ENCODE data around the gene PCCA. TPM values are rescaled to one million over a fixed set of nuclear protein-coding genes. Genes with fewer than 3 reads are reported as not detected.
A peak's percentile ranks its signal among the peaks of the same experiment; 100 is the strongest.

The PCCA gene
- polyA plus RNA-seq, 1 of the 3 experiments (the other 2 are of a cell fraction), result 7.3 TPM

DNA sequence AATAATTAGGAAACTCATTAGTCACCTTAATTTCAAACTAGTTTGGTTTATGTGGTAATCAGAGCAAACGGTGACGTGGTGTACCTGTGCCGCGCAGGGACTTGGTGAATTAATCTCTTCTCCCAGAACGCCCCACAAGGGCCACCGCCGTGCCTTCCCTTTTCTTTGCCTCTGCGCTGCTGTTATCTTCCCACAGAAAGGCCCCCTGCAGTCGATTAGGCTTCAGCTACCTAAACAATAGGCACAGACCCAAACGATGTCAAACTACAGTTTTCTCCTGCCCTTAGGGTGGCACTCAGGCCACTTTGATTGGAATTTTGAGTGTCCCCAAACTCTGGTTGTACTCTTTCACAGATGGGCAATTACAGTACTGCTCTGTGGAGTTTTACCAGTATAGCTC lies 384.2 kb downstream of the PCCA start:
- no peaks in the 10 kb centered on the region for H3K9me2 ChIP-seq
- no peaks in the 10 kb centered on the region for H4K20me1 ChIP-seq (ENCODE audit: insufficient read depth)
- no peak overlapping the region for H3K27ac ChIP-seq (ENCODE audit: low read depth in 2 of 2, low read length in 1 of 2)
- DNase-seq, result peak; percentile 29
- TF ChIP-seq FOSL2 (IDR thresholded peaks at IDR 0.05; ENCODE audit: borderline replicate concordance, low read depth), result no peak
- H2AFZ ChIP-seq (ENCODE audit: low read depth), result no peak overlapping the region
- H3K9me3 ChIP-seq, result no peaks in the 10 kb centered on the region
- H3K4me1 ChIP-seq (ENCODE audit: control insufficient read depth in 1 of 2, insufficient read depth in 2 of 2, low read depth in 1 of 2, low read length in 1 of 2), result peaks cover 0 to 13% of the 10 kb centered on the region in 2 experiments; a peak in 2 of 4 replicates
- H3K27me3 ChIP-seq (ENCODE audit: insufficient read depth), result no peaks in the 10 kb centered on the region
- no peaks in the 10 kb centered on the region for H3K79me2 ChIP-seq (ENCODE audit: insufficient read depth)
- no peak overlapping the region for H3K9ac ChIP-seq
- WGBS (ENCODE audit: low lambda C conversion rate), result 90% methylated on average over 10 of the region's 10 CpGs
- no peaks in the 10 kb centered on the region for H3F3A ChIP-seq (replicated peaks; ENCODE audit: insufficient read depth)
- H3K4me3 ChIP-seq (ENCODE audit: low read depth in 2 of 2, low read length in 1 of 2), result no peak overlapping the region
- no peaks in the 10 kb centered on the region for H3K36me3 ChIP-seq (replicated peaks in 1 of 2; ENCODE audit: control insufficient read depth in 1 of 2, insufficient read depth in 2 of 2, low read length in 1 of 2)
- ChIA-PET POLR2A (no interaction called here), CTCF (no interaction called here)
- no peak overlapping the region for H3K4me2 ChIP-seq

- Histone ChIP-seq H3K79me2 (ENCODE audit: insufficient read depth) (no peaks in the 10 kb centered on the region), H3K27me3 (ENCODE audit: insufficient read depth) (no peaks in the 10 kb centered on the region), H3K4me2 (no peak overlapping the region), H3K4me1 (ENCODE audit: control insufficient read depth in 1 of 2, insufficient read depth in 2 of 2, low read depth in 1 of 2, low read length in 1 of 2) (peaks cover 0 to 13% of the 10 kb centered on the region in 2 experiments; a peak in 2 of 4 replicates), H3K9me2 (no peaks in the 10 kb centered on the region), H3F3A (replicated peaks; ENCODE audit: insufficient read depth) (no peaks in the 10 kb centered on the region), H4K20me1 (ENCODE audit: insufficient read depth) (no peaks in the 10 kb centered on the region), H3K9me3 (no peaks in the 10 kb centered on the region), H3K36me3 (replicated peaks in 1 of 2; ENCODE audit: control insufficient read depth in 1 of 2, insufficient read depth in 2 of 2, low read length in 1 of 2) (no peaks in the 10 kb centered on the region), H3K4me3 (ENCODE audit: low read depth in 2 of 2, low read length in 1 of 2) (no peak overlapping the region), H3K9ac (no peak overlapping the region), H2AFZ (ENCODE audit: low read depth) (no peak overlapping the region), H3K27ac (ENCODE audit: low read depth in 2 of 2, low read length in 1 of 2) (no peak overlapping the region)
- CTCF ChIA-PET, result interaction anchor here (0.7 kb wide), 1 partner anchor 10 kb away, joined by 3 read pairs; no protein-coding TSS in a partner anchor
- TF ChIP-seq SIN3A (IDR thresholded peaks at IDR 0.05; ENCODE audit: borderline replicate concordance, low read depth, low read length) (no peak), EP300 (IDR thresholded peaks at IDR 0.05; ENCODE audit: borderline replicate concordance in 1 of 2, low read depth in 1 of 2, low read length in 1 of 2) (peak in 1 of 2 experiments; percentile 79; a peak in 1 of 4 replicates), GATA2 (CRISPR knock-in tag; IDR thresholded peaks at IDR 0.05) (peak; percentile 85), JUND (IDR thresholded peaks at IDR 0.05) (no peak), RCOR1 (IDR thresholded peaks at IDR 0.05; ENCODE audit: low read length) (peak; percentile 79; the same call in 1 of the 2 replicates), TEAD4 (IDR thresholded peaks at IDR 0.05; ENCODE audit: borderline replicate concordance, insufficient read depth) (no peak)
- peak; percentile 36 for DNase-seq
- POLR2A ChIA-PET, result no interaction called here
- 70% methylated on average over 8 of the region's 8 CpGs for whole genome bisulfite sequencing (ENCODE audit: low lambda C conversion rate)
Measured at GRCh38 chr13:100473501-100474044, 384.7 kb downstream of the PCCA start.

- no peak overlapping the region for H3K4me3 ChIP-seq (ENCODE audit: low read depth in 2 of 2, low read length in 1 of 2)
- TF ChIP-seq POLR2AphosphoS5 (IDR thresholded peaks at IDR 0.05; ENCODE audit: low read depth, low read length), result no peak
- TF ChIP-seq TAF1 (IDR thresholded peaks at IDR 0.05; ENCODE audit: borderline replicate concordance, low read depth, low read length), result no peak
- no peak for TF ChIP-seq TEAD4 (IDR thresholded peaks at IDR 0.05; ENCODE audit: borderline replicate concordance, insufficient read depth)
- TF ChIP-seq NRF1 (IDR thresholded peaks at IDR 0.05; ENCODE audit: low read depth, low read length), result no peak
- TF ChIP-seq MXI1 (IDR thresholded peaks at IDR 0.05; ENCODE audit: low read depth, low read length), result no peak
- no peak for TF ChIP-seq EZH2phosphoT487 (IDR thresholded peaks at IDR 0.05; ENCODE audit: borderline replicate concordance, low read depth)
- no peak for TF ChIP-seq EP300 (IDR thresholded peaks at IDR 0.05; ENCODE audit: borderline replicate concordance in 1 of 2, low read depth in 1 of 2, low read length in 1 of 2)
- no peak for TF ChIP-seq JUND (IDR thresholded peaks at IDR 0.05)
- no peak for TF ChIP-seq RAD21 (IDR thresholded peaks at IDR 0.05; ENCODE audit: low read length)
- TF ChIP-seq ELF1 (IDR thresholded peaks at IDR 0.05), result no peak
- H3F3A ChIP-seq (replicated peaks; ENCODE audit: insufficient read depth), result no peaks in the 10 kb centered on the region
- H3K36me3 ChIP-seq (replicated peaks in 1 of 2; ENCODE audit: control insufficient read depth in 1 of 2, insufficient read depth in 2 of 2, low read length in 1 of 2), result no peaks in the 10 kb centered on the region
- POLR2A ChIA-PET, result no interaction called here
- no peak overlapping the region for H3K27ac ChIP-seq (ENCODE audit: low read depth in 2 of 2, low read length in 1 of 2)
- peaks cover 0 to 13% of the 10 kb centered on the region in 2 experiments; a peak in 2 of 4 replicates for H3K4me1 ChIP-seq (ENCODE audit: control insufficient read depth in 1 of 2, insufficient read depth in 2 of 2, low read depth in 1 of 2, low read length in 1 of 2)
- 97% methylated on average over 5 of the region's 5 CpGs for WGBS (ENCODE audit: low lambda C conversion rate)
- DNase-seq, result no peak
- H4K20me1 ChIP-seq (ENCODE audit: insufficient read depth), result no peaks in the 10 kb centered on the region
- no peaks in the 10 kb centered on the region for H3K27me3 ChIP-seq (ENCODE audit: insufficient read depth)
- H3K9ac ChIP-seq, result no peak overlapping the region
- no peaks in the 10 kb centered on the region for H3K9me2 ChIP-seq
- H3K4me2 ChIP-seq, result no peak overlapping the region
- no peaks in the 10 kb centered on the region for H3K9me3 ChIP-seq
- CTCF ChIA-PET, result interaction anchor here (1.2 kb wide), 1 partner anchor 38 kb away, joined by 4 read pairs; no protein-coding TSS in a partner anchor
- no peaks in the 10 kb centered on the region for H3K79me2 ChIP-seq (ENCODE audit: insufficient read depth)
- no peak overlapping the region for H2AFZ ChIP-seq (ENCODE audit: low read depth)
Measured at GRCh38 chr13:100476963-100477362, 388.1 kb downstream of the PCCA start.
